Measurements from ENCODE around the gene TBCE.
"Not testable (repeated sequence)": the region's sequence is repeated elsewhere in the genome, so short reads cannot be mapped to it uniquely, and the experiment has no call there.

TBCE gene

GRCh38 chr1:235357485-235358373, 9.5 kb upstream of the TBCE start:
- no peak for DNase-seq (ENCODE audit: low spot score)

- no peak for DNase-seq (ENCODE audit: low spot score)
Observed at GRCh38 chr1:235358899-235359298, 8.3 kb upstream of the TBCE start.

DNA sequence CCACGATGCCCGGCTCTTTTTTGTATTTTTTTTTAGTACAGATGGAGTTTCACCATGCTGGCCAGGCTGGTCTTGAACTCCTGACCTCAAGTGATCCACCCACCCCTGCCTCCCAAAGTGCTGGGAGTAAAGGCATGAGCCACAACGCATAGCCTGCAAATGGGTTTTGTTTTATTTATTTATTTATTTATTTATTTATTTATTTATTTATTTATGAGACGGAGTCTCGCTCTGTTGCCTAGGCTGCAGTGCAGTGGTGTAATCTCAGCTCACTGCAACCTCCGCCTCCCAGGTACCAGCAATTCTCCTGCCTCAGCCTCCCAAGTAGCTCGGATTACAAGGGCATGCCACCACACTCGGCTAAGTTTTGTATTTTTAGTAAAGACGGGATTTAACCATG, 3.0 kb upstream of the TBCE start:
- not testable (repeated sequence) for DNase-seq (ENCODE audit: low spot score)

DNA sequence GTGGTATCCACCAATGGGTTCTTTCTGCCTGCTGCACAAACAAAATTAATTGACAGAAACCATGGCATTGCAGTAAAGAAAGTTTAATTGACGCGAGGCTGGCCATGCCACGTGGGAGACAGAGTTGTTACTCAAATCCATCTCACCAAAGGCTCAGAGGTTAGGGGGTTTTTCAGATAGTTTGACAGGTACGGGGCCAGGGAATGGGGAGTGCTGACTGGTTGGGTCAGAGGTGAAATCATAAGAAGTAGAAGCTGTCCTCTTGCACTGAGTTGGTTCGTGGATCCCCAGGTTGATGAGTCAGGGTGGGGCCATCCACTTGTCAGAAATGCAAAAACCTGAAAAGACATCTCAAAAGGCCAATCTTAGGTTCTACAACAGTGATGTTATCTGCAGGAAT, 941 bp upstream of the TBCE start:
- no peak for DNase-seq (ENCODE audit: low spot score)

DNA sequence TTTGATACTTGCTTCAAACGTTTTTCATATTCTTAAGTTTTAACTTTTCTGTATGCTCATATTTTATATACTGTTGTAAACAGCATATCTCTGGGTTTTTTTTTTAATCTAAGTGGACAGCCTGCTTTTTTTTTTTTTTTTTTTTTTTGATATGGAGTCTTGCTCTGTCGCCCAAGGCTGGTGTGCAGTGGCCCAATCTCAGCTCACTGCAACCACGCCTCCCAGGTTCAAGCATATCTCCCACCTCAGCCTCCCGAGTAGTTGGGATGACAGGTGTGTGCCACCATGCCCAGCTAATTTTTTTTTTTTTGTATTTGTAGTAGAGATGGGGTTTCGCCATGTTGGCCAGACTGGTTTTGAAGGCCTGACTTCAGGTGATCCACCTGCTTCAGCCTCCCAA, 1.2 kb downstream of the TBCE start:
- no peak for DNase-seq (ENCODE audit: low spot score)

DNA sequence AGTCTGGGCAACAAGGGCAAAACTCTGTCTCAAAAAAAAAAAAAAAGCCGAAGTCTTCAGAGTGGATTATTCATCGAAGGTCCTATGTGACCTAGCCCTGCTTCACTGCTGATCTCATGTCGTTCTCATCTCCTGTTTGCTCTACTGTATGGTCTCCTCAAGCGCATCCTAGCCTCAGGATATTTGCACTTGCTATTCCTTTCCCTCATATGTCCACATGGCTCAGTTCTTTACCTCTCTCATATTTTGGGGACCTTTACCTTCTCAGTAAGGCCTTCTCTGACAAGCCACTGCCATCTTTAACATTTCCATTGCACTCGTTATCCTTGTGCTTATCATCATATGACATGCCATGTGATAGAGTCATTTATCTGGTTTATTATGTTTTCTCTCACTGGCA, 2.6 kb downstream of the TBCE start:
- DNase-seq (ENCODE audit: low spot score) = no peak

GRCh38 chr1:235375919-235376605, 8.8 kb downstream of the TBCE start:
- DNase-seq (ENCODE audit: low spot score) = no peak

- not testable (repeated sequence) for DNase-seq (ENCODE audit: low spot score)
Observed at GRCh38 chr1:235378134-235378735, 11.0 kb downstream of the TBCE start.

GRCh38 chr1:235381955-235382739, 14.9 kb downstream of the TBCE start:
- not testable (repeated sequence) for DNase-seq (ENCODE audit: low spot score)

DNA sequence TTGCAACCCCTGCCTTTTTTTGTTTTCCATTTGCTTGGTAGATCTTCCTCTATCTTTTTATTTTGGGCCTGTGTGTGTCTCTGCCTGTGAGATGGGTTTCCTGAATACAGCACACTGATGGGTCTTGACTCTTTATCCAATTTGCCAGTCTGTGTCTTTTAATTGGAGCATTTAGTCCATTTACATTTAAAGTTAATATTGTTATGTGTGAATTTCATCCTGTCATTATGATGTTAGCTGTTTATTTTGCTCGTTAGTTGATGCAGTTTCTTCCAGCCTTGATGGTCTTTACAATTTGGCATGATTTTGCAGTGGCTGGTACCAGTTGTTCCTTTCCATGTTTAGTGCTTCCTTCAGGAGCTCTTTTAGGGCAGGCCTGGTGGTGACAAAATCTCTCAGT, 18.4 kb downstream of the TBCE start:
- not testable (repeated sequence) for DNase-seq (ENCODE audit: low spot score)

DNA sequence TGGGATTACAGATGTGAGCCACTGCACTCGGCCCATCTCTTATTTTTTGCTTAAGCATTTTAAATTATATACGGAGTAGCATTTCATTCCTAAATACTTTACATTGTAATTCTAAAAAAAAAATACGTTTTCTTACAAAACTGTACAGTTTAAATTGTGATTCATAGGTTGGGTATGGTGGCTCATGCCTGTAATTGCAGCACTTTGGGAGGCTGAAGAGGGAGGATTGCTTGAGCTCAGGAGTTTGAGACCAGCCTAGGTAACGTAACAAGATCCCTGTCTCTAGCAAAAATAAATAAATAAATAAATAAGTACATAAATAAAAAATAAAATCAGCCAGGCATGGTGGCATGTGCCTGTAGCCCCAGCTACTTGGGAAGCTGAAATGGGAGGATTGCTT, 24.6 kb downstream of the TBCE start:
- DNase-seq (ENCODE audit: low spot score) = no peak

- DNase-seq (ENCODE audit: low spot score) = no peak
Observed at GRCh38 chr1:235397733-235398132, 30.5 kb downstream of the TBCE start.

- no peak for DNase-seq (ENCODE audit: low spot score)
Observed at GRCh38 chr1:235399661-235400060, 32.4 kb downstream of the TBCE start.

DNA sequence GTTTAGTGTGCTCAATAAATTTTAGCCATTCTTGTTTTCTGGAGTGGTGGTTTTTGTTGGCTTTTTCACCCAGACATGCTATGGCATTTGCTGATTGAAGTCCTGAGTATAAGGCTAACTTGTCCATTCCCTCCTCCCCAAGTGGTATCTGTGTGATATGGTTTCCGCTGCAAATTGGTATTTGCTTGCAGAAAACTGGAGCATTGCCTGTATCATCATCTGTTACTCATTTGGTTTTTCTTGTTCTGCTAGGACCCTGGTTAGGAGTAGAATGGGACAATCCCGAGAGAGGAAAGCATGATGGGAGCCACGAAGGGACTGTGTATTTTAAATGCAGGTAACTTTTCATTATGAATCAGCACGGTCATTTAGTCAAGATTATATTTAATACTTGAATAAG, 34.0 kb downstream of the TBCE start:
- no peak for DNase-seq (ENCODE audit: low spot score)

GRCh38 chr1:235402457-235403200, 35.4 kb downstream of the TBCE start:
- DNase-seq (ENCODE audit: low spot score) = peak; percentile 43

DNA sequence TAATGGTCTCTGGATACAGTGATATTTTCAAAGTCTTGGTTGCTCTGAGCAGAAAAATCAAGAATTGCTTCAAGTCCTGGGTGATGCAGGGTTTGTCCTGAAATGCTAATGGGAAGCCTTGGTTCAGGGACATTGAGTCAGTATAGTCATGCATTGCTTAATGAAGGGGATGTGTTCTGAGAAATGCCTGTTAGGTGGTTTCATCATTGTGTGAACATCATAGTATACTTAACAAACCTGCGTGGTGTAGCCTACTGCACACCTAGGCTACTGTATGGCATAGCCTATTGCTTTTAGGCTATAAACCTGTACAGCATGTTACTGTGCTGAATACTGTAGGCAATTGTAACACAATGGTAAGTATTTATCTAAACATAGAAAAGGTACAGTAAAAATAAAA, 36.4 kb downstream of the TBCE start:
- DNase-seq (ENCODE audit: low spot score) = no peak

DNA sequence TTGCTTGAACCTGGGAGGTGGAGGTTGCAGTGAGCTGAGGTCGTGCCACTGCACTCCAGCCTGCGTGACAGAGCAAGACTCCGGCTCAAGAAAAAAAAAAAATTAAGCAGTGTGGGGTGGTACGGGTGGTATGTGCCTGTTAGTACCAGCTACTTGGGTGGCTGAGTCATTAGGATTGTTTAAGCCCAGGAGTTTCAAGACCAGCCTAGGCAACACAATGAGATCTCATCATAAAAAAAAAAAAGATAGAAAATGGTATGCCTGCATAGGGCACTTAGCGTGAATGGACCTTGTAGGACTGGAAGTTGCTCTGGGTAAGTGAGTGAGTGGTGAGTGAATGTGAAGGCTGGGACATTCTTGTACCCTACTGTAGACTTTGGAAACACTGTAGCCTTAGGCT, 37.0 kb downstream of the TBCE start:
- DNase-seq (ENCODE audit: low spot score) = no peak

GRCh38 chr1:235407419-235407818, 40.2 kb downstream of the TBCE start:
- DNase-seq (ENCODE audit: low spot score) = no peak

- DNase-seq (ENCODE audit: low spot score) = no peak
Observed at GRCh38 chr1:235408503-235408960, 41.3 kb downstream of the TBCE start.

- no peak for DNase-seq (ENCODE audit: low spot score)
Observed at GRCh38 chr1:235409042-235409820, 42.0 kb downstream of the TBCE start.

GRCh38 chr1:235410467-235410866, 43.2 kb downstream of the TBCE start:
- DNase-seq (ENCODE audit: low spot score) = no peak
